H7 (cell line): ENCODE results near the gene CLEC3B. TPM values are rescaled to one million over a fixed set of nuclear protein-coding genes. Genes with fewer than 3 reads are reported as not detected.
"Not testable (repeated sequence)": the region's sequence is repeated elsewhere in the genome, so short reads cannot be mapped to it uniquely, and the experiment has no call there.

ENCODE experiments used
- DNase-seq: peaks from one replicate; pipeline ENCODE4 v3.0.0; 2012
- H3K27me3 ChIP-seq: 2 replicates; pipeline ENCODE4 v1.6.0; 2011; ENCODE audit warnings: mild to moderate bottlenecking, low read length; ENCODE audit not compliant: control insufficient read depth, insufficient read depth
- H3K36me3 ChIP-seq: replicated peaks from 2 replicates; pipeline ENCODE4 v1.5.1; 2011; ENCODE audit warnings: low read length; ENCODE audit not compliant: control insufficient read depth, insufficient read depth
- H3K4me3 ChIP-seq: 2 replicates; pipeline ENCODE4 v1.5.1; 2011; ENCODE audit warnings: low read depth, mild to moderate bottlenecking, control low read depth, low read length, moderate library complexity; ENCODE audit not compliant: insufficient read depth
- total RNA-seq: library from RNA; depleted of rRNA; stranded (reverse); fragments of >200 nt; shearing (Covaris generic); gene quantifications from 2 replicates; pipeline ENCODE4 v1.2.3, GENCODE V29; 2014; rRNA removed

CLEC3B gene, protein sequence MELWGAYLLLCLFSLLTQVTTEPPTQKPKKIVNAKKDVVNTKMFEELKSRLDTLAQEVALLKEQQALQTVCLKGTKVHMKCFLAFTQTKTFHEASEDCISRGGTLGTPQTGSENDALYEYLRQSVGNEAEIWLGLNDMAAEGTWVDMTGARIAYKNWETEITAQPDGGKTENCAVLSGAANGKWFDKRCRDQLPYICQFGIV
- total RNA-seq: not detected in 2 replicates

DNA sequence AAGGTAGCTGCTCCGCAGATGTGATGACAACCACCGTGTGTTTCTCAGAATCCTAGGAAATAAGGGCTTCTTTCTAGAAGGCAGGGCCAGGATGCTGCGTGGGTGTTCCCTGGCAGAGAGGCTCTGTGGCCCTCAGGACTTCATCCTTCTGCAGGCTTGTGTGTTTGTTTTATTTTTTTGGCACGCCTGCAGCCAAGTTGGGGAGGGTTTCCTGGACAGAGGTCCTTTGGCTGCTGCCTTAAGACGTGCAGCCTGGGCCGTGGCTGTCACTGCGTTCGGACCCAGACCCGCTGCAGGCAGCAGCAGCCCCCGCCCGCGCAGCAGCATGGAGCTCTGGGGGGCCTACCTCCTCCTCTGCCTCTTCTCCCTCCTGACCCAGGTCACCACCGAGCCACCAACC is at the start of gene CLEC3B:
Gene CLEC3B (plus strand): TSS at position 266 of the 400 bp plus-strand sequence. CDS start 60 bp downstream, at position 326.
- Histone ChIP-seq H3K27me3 (no peaks in the 10 kb centered on the region), H3K4me3 (no peak within 1 kb of the TSS), H3K36me3 (no peaks in the 10 kb centered on the region)
- no peak for DNase-seq

DNA sequence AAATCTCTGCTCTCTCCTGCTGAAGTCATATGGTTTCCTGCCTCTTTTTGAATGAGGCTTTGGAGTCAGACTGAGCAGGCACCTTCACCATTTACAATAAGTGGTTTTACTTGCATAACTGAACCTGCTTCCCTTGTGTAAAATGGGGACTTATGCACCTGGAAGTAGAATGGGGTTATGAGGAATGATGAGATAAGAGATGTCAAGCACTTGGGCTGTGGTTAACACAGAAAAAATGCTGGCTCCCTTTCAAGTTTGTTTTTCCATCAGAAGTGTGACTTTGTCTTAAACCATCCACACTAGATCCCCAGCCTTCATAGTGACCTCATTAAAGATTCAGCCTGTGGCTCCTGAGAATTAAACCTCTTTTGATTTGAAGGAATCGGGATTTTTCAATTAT is 44.9 kb upstream of the CLEC3B start:
- H3K4me3 ChIP-seq: no peak overlapping the region
- no peaks in the 10 kb centered on the region for H3K27me3 ChIP-seq
- H3K36me3 ChIP-seq: peaks cover 2% of the 10 kb centered on the region; the same call in 1 of the 2 replicates
- DNase-seq: no peak

DNA sequence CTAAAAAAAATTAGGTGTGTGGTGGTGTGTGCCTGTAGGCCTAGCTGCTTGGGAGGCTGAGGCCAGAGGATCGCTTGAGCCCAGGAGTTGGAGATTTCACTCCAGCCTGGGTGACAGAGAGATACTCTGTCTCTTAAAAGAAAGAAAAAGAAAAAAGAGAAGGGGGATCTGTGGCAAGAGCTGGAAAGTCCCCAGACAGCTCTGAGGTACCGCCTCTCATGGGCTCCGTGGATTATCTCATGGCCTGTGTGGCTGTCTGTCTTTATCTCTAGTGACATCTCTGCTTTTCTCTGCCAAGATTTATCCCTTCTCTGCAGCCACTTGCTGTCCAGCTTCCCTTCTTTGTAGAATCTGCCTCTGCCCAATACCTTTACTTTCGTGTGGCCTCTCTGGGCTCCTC is 44.4 kb upstream of the CLEC3B start:
- Histone ChIP-seq H3K27me3 (no peaks in the 10 kb centered on the region), H3K4me3 (no peak overlapping the region), H3K36me3 (peaks cover 2% of the 10 kb centered on the region; the same call in 1 of the 2 replicates)
- no peak for DNase-seq

DNA sequence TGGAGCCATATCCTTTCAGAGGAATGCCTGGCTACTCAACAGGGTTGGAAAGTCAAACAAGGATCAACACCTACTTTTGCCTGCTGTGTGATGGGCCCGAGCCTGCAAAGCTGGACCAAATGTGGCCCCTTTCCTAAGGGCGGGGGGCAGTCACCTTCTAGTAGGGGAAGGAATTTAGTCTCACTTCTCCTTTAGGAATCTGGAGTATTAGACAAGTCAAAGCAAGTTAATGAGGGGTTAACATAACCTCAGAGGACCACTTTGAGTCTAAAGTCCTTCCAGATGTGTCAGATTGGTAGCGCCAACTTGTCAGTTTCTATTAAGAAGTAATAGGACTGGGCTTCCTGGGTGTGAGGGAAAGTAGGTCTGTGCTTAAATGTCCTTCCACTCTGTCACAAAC is 43.3 kb upstream of the CLEC3B start:
- Histone ChIP-seq H3K36me3 (peaks cover 2% of the 10 kb centered on the region; the same call in 1 of the 2 replicates), H3K4me3 (no peak overlapping the region), H3K27me3 (no peaks in the 10 kb centered on the region)
- DNase-seq: no peak

DNA sequence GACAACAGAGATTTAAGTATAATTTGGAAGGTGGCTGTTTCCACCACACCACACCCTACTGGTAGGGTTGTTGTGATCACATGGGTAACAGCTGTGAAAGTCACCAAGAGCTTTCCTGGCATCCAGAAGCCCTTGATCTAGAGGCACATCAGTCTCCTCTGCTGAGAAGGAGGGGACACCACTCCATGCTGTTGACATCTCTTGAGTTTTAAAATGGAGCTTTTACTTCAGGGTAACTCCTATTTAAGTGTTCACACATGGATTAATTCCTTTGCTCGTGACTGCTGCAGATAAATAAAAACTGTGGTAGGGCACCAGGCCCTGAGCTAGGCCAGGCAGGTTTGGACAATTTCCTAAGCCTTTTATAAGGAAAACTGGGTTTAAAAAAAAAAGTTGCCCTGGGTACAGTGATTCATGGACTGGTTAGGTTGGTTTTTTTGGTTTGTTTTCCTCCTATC is 42.6 kb upstream of the CLEC3B start:
- peaks cover 2% of the 10 kb centered on the region; the same call in 1 of the 2 replicates for H3K36me3 ChIP-seq

DNA sequence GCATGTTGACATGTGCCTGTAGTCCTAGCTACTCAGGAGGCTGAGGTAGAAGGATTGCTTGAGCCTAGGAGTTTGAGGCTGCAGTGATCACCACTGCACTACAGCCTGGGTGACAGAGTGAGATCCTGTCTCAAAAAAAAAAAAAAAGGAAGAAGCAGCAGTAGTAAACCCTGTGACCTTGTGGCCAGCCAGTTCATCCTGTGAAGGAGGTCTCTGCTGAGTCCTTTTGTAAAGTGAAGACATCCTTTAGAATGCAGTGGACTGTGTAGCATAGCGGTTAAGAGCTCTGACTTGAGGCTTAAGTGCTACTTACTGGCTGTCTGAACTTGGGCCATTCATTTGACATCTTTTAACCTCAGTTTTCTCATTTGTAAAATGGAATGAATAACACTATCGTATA is 41.8 kb upstream of the CLEC3B start:
- peaks cover 5% of the 10 kb centered on the region; the same call in 1 of the 2 replicates for H3K36me3 ChIP-seq
- H3K27me3 ChIP-seq: no peaks in the 10 kb centered on the region
- H3K4me3 ChIP-seq: no peak overlapping the region
- DNase-seq: no peak

More for the DNA sequence above, 42.6 kb upstream of the CLEC3B start:
- no peaks in the 10 kb centered on the region for H3K27me3 ChIP-seq
- no peak for DNase-seq
- H3K4me3 ChIP-seq: no peak overlapping the region

DNA sequence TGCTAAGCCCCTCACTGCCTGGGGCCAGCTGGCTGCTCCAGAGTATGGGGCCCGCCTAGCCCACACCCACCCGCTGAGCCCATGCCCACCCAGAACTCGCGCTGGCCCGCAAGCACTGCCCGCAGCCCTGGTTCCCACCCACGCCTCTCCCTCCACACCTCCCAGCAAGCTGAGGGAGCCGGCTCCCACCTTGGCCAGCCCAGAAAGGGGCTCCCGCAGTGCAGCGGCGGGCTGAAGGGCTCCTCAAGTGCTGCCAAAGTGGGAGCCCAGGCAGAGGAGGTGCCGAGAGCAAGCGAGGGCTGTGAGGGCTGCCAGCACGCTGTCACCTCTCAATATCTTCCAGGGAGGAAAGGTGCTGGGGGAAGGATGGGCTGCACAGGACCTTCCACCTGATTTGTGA is 39.8 kb upstream of the CLEC3B start:
- H3K27me3 ChIP-seq, H3K4me3 ChIP-seq, DNase-seq: not testable (repeated sequence)
- H3K36me3 ChIP-seq: peaks cover 10% of the 10 kb centered on the region

DNA sequence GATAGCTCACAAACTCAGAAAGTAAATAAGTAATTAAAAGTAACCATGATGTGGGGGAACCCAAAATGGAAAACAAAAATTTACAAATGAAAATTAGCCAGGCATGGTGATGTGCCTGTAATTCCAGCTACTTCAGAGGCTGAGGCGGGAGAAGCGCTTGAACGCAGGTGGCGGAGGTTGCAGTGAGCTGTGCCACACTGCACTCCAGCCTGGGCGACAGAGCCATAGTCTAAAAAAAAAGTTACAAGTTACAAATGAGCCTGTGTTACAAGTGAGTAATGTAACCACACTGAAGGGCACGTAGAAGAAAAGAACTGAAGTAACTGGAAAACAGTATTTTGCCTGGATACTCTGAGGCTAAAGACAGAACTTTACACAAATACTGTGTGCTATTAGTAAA is 38.8 kb upstream of the CLEC3B start:
- no peaks in the 10 kb centered on the region for H3K27me3 ChIP-seq
- no peak overlapping the region for H3K4me3 ChIP-seq
- no peak for DNase-seq
- peaks cover 11% of the 10 kb centered on the region for H3K36me3 ChIP-seq

DNA sequence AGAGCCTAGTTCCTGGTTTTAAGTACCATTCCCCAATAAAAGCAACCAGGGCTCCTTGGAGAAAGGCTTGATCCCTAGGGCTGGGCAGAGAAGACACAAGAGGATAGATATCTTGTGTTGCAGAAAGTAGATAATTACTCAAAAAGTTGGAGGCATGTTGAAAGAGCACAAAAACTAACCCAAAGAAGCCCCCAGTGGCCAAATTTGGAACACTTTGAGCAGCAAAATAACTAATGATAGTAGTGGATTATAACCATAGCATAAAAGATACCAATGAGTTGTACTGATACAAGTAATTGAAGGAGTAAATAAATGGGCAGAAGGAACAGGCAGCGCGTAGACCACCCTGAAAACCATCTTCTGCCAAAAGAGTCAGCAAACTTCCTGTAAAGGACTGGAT is 38.0 kb upstream of the CLEC3B start:
- Histone ChIP-seq H3K36me3 (peaks cover 11% of the 10 kb centered on the region), H3K4me3 (no peak overlapping the region), H3K27me3 (no peaks in the 10 kb centered on the region)
- peak; percentile 47 for DNase-seq

DNA sequence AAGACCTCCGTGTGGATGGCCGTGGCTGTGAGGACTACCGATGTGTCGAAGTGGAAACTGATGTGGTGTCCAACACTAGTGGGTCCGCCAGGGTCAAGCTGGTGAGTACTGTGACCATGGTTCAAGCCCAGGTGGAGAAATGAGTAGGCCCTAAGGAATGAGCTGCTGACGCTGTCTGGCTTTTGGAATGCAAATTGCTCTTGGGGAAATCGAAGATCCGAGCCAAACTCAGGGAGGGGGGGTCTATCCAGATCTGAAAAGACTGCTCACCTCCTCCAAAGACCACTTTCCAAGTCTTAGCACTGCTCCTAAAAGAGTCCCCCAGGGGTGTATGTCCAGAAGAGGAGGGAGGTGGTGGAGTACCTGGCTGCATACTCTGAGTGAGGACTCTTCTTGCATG is 37.0 kb upstream of the CLEC3B start:
- no peak for DNase-seq
- H3K36me3 ChIP-seq: peaks cover 11% of the 10 kb centered on the region
- H3K4me3 ChIP-seq: no peak overlapping the region
- H3K27me3 ChIP-seq: no peaks in the 10 kb centered on the region

DNA sequence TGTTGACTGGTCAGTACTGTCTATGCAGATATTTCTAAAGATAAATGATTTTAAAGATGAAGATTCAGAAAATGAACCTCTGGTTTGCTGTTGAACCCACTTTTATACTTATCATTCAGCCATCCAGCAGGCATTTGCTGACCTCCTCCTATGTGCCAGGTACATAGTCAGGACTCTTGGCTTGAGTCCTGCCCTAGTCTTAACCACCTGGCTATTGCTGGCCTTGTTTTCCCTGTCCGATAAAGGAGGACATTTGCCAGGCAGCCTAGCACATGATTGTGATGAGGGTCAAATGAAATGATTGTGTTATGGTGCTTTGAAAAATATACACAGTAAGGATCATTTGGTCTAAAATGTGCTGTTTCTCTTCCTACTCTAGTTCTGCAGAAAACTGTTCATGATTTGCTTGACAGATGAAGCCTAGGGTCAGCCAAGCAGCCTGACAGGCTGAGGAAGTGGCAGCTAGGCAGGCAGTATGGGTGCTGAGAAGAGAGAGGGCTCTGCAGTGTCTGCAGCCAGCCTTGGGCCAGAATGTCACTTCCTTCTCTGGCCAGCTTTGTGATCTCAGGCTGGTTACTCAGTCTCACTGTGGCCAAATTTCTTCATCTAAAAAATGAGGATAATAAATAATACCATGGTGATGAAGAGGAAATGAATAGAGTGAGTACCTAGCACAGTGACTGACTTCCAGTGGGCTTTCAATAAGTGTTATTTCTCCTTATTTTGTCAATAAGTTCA is 36.3 kb upstream of the CLEC3B start:
- Histone ChIP-seq H3K36me3 (peaks cover 11% of the 10 kb centered on the region), H3K4me3 (no peak overlapping the region), H3K27me3 (no peaks in the 10 kb centered on the region)
- DNase-seq: no peak

DNA sequence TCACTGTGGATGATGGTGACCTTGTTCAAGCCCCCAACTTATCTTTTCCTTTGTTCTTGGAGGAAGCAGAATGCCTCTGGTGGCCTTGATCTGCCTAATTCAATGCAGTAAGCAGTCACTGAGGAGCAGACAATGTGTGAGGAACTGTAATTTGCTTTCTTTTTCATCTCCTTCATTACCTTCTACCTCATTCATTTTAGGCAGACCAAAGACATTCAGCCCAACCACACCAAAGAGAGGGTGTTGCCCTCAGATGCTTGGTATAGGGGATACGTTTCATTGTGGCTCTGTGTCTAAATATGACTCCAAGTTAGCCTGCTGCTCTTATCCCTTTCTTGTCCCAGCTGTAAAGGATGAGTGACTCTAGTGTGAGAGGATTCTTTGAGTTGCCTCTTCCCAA is 34.8 kb upstream of the CLEC3B start:
- Histone ChIP-seq H3K36me3 (peaks cover 11% of the 10 kb centered on the region), H3K27me3 (no peaks in the 10 kb centered on the region), H3K4me3 (no peak overlapping the region)
- DNase-seq: no peak

DNA sequence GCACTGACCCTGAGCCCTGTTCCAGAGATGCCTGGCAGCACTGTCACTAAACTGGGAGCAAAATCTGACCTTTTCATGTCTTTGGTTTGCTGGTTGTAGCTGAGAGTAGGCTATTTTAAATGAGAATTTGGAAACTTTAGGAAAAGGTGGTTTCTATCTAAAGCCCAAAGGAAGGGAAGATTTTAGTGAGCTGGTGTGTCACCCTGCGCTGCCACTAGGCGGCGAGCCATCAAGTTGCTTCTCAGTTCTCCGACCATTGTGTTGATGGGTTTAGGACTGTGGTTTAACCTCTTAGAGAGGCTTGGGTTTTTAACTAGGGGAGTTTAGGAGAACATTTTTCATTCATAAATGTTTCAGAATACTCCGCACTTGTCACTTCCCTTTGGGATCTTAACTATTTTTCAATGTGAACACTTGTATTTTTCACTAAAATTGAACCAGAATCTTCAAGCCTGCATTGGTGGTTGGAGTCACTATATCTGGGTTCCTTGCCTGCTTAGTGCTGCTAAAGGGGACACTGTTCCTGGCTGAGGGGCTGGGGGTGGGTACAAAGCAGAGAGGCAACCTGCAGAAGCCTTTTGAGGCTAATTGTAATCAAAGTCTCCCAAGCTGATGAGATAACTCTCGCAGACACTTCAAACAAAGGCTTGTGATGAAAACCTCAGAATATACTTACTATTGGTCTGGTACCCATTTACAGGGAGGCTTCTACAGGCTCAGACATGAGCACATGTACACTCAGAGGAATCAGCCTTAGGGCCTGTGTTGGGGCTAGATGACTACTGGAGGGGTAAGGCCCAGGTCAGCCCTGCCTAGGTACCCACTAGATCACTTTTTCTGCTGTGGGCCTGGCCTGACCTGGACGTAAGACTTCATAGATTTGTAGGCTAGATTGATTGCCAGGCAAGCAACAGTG is 33.3 kb upstream of the CLEC3B start:
- DNase-seq: peak; percentile 70
- Histone ChIP-seq H3K27me3 (no peaks in the 10 kb centered on the region), H3K4me3 (no peak overlapping the region), H3K36me3 (peaks cover 20% of the 10 kb centered on the region)

DNA sequence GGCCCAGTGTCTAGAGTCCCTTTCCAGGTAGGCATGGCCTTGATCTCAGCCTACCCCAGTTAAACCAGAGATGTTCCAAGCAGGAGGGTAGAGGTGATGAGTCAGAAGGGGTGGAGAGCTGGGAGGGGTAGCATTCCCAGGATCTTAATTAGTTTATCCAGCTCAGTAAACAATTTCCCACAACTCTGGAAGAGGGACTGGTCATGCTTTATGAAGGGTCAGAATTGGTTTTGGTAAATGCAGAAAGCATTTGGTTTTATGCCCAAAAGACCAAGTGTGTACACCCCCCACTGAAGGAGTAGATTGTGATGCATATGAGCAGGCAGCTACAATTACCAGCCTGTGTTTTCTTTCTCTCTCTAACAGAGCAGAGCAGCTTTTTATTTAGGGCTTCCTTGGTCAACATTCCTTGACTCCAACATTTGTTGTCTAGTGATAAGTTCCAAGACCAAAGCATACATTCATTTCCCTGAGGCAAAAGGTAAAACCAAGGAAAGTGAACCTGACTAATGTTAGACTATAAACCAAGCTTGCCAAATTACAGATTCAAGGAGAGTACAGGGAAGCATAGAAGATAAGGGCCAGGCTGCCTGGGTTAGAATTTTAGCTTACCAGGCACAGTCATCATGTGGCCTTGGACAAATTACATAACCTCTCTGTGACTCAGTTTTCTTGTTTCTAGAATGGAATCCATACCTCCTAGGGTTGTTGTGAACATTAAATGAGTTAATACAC is 32.5 kb upstream of the CLEC3B start:
- Histone ChIP-seq H3K27me3 (no peaks in the 10 kb centered on the region), H3K4me3 (no peak overlapping the region), H3K36me3 (peaks cover 22% of the 10 kb centered on the region)
- peak; percentile 58 for DNase-seq
